GM12878 (cell line): ENCODE results near the gene CTNNA2. TPM values are rescaled to one million over a fixed set of nuclear protein-coding genes. Genes with fewer than 3 reads are reported as not detected.

Experiments used
- ATAC-seq: fragments of 200-7000 bp; cut with Tn5 transposase; 3 replicates; pipeline ENCODE4 v1.9.1; 2020; ENCODE audit warnings: mild to moderate bottlenecking, moderate library complexity
- BruUV-seq: library from RNA; stranded (reverse); fragments of 400-500 nt; replicated peaks from 2 replicates; lab custom pipeline; 2021; lab: Mats Ljungman, UMichigan
- CTCF ChIA-PET: fragments of 300-600 bp; sonication (Branson Sonifier 250); formaldehyde crosslinking; extraction: SDS; loops from one replicate; lab custom pipeline; 2021; ENCODE audit warnings: inconsistent platforms; lab: Yijun Ruan, JAX
- POLR2A ChIA-PET: fragments of 350-600 bp; formaldehyde crosslinking; extraction: SDS; loops from one replicate; lab custom pipeline; 2021; ENCODE audit warnings: inconsistent platforms; lab: Charles Lee
- RAD21 ChIA-PET: fragments of 300-600 bp; sonication (Branson Sonifier 250); formaldehyde crosslinking; loops from one replicate; lab custom pipeline; 2023; ENCODE audit warnings: antibody characterized with exemption; ENCODE audit not compliant: unreplicated experiment; lab: Charles Lee
- SMC1A ChIA-PET: fragments of 300-600 bp; sonication (Branson Sonifier 250); formaldehyde crosslinking; loops from one replicate; lab custom pipeline; 2023; ENCODE audit not compliant: unreplicated experiment, uncharacterized antibody; lab: Charles Lee
- DNase-seq: peaks from one replicate; pipeline ENCODE4 v3.0.0-alpha.2; 2011; ENCODE audit warnings: low read depth, low spot score
- FAIRE-seq: peaks from 3 replicates; lab custom pipeline; 2011; peaks lifted over from hg19 to GRCh38; lab: Jason Lieb, UNC
- H2AFZ ChIP-seq: 2 replicates; pipeline ENCODE4 v1.6.0; 2011; ENCODE audit warnings: low read depth, low read length, control low read depth; ENCODE audit not compliant: control insufficient read depth
- H3K27ac ChIP-seq: 2 replicates; pipeline ENCODE4 v1.5.1; 2011; ENCODE audit warnings: control low read depth; ENCODE audit not compliant: control insufficient read depth, insufficient read depth
- H3K27me3 ChIP-seq, 2 experiments: replicated peaks in 1 of 2; 2 replicates each; pipeline versions ENCODE4 v1.6.0 to v1.6.1; 2011; ENCODE audit warnings: low read length in 1 of 2; ENCODE audit not compliant: control insufficient read depth in 2 of 2, insufficient read depth in 2 of 2
- H3K36me3 ChIP-seq, 2 experiments: 2 replicates each; pipeline ENCODE4 v1.5.1; 2011; ENCODE audit warnings: low read length in 1 of 2; ENCODE audit not compliant: control insufficient read depth in 2 of 2, insufficient read depth in 2 of 2
- H3K4me1 ChIP-seq: 2 replicates; pipeline ENCODE4 v1.6.1; 2011; ENCODE audit warnings: mild to moderate bottlenecking, low read length, moderate library complexity, mixed read lengths; ENCODE audit not compliant: control insufficient read depth, insufficient read depth
- H3K4me2 ChIP-seq: 2 replicates; pipeline ENCODE4 v1.6.0; 2011; ENCODE audit warnings: control low read depth; ENCODE audit not compliant: control insufficient read depth, insufficient read depth
- H3K4me3 ChIP-seq: fragments of 200-600 bp; sonication (generic); 2 replicates; pipeline ENCODE4 v1.5.1; 2016
- H3K79me2 ChIP-seq: 2 replicates; pipeline ENCODE4 v1.6.0; 2011; ENCODE audit warnings: low read length; ENCODE audit not compliant: control insufficient read depth, insufficient read depth
- H3K9ac ChIP-seq: 2 replicates; pipeline ENCODE4 v1.8.0; 2011; ENCODE audit warnings: low read length, control low read depth, mixed read lengths; ENCODE audit not compliant: control insufficient read depth, insufficient read depth
- H3K9me3 ChIP-seq: replicated peaks from 3 replicates; pipeline ENCODE4 v1.5.1; 2011; ENCODE audit warnings: mild to moderate bottlenecking, low read length; ENCODE audit not compliant: control insufficient read depth, insufficient read depth
- H4K20me1 ChIP-seq: 2 replicates; pipeline ENCODE4 v1.6.0; 2011; ENCODE audit not compliant: control insufficient read depth, insufficient read depth
- CBX5 ChIP-seq: sonication (generic); IDR thresholded peaks from 2 replicates; pipeline ENCODE4 v1.6.1; 2016; ENCODE audit warnings: low read depth, moderate library complexity, mild to moderate bottlenecking, inconsistent platforms
- ETV6 ChIP-seq, 2 experiments: fragments of 450-650 bp in 1 of 2; IDR thresholded peaks in 1 of 2; conservative IDR thresholded peaks in 1 of 2; 2 replicates each; pipeline ENCODE4 v1.6.1; 2014; ENCODE audit warnings: antibody characterized with exemption in 1 of 2, borderline replicate concordance in 1 of 2, low read depth in 1 of 2, mild to moderate bottlenecking in 1 of 2, moderate library complexity in 1 of 2
- IRF4 ChIP-seq: IDR thresholded peaks from 2 replicates; pipeline ENCODE4 v1.6.1; 2011; ENCODE audit warnings: low read depth, low read length
- MTA2 ChIP-seq: fragments of 450-650 bp; IDR thresholded peaks from 2 replicates; pipeline ENCODE4 v1.6.1; 2016; ENCODE audit warnings: low read depth, mild to moderate bottlenecking, moderate library complexity
- MYB ChIP-seq: fragments of 150-350 bp; IDR thresholded peaks from 2 replicates; pipeline ENCODE4 v1.6.1; 2014; ENCODE audit warnings: mild to moderate bottlenecking, low read depth, low read length, borderline replicate concordance
- SMAD1 ChIP-seq: fragments of 450-650 bp; IDR thresholded peaks from 2 replicates; pipeline ENCODE4 v1.6.1; 2018; ENCODE audit warnings: mild to moderate bottlenecking, low read depth; ENCODE audit not compliant: partially characterized antibody
- SPI1 ChIP-seq: IDR thresholded peaks from 2 replicates; pipeline ENCODE4 v1.6.1; 2011; ENCODE audit warnings: low read depth, mild to moderate bottlenecking, low read length, moderate library complexity, borderline replicate concordance; ENCODE audit not compliant: insufficient read depth
- SRF ChIP-seq, 2 experiments: IDR thresholded peaks; 2 replicates each; pipeline ENCODE4 v1.6.1; 2011; ENCODE audit warnings: low read depth in 2 of 2, low read length in 2 of 2, mild to moderate bottlenecking in 1 of 2, moderate library complexity in 1 of 2
- TCF12 ChIP-seq: IDR thresholded peaks from 2 replicates; pipeline ENCODE4 v1.6.1; 2011; ENCODE audit warnings: low read depth, mild to moderate bottlenecking, low read length
- ZNF622 ChIP-seq: fragments of 450-650 bp; IDR thresholded peaks from 2 replicates; pipeline ENCODE4 v1.6.1; 2017; ENCODE audit warnings: mild to moderate bottlenecking, inconsistent platforms
- WGBS: methylation state at CpG from one replicate; pipeline ENCODE4 v1.1.6; 2016; ENCODE audit warnings: low lambda C conversion rate; ENCODE audit not compliant: insufficient replicate concordance, insufficient coverage; ENCODE audit errors: missing lambda C conversion rate; 5-methylcytosine and 5-hydroxymethylcytosine counted together
- in situ Hi-C: fragments of 300-500 bp; cut with MboI; formaldehyde crosslinking; loops from 9 replicates; pipeline ENCODE4 v1.14.3; 2018; ENCODE audit warnings: mixed read lengths
- intact Hi-C: fragments of 100-400 bp; cut with micrococcal nuclease; formaldehyde crosslinking; loops from one replicate; pipeline ENCODE4 v1.14.2; 2022; ENCODE audit not compliant: unreplicated experiment
- polyA plus RNA-seq, 11 experiments: library from polyadenylated mRNA; depleted of rRNA in 4 of 11; unstranded in 6 of 11; stranded (reverse) in 5 of 11; fragments of >200 nt; fragmentation: Nextera tagmentation in 4 of 11; fragmentation: Illumina TruSeq in 1 of 11; extraction: Ambion mirVana in 4 of 11; extraction: Trizol in 1 of 11; gene quantifications; 1 replicate in 1 of 11; 2 replicates in 10 of 11; pipeline versions ENCODE4 v1.2.1 to v1.2.3, GENCODE V29; 2011 to 2016; ENCODE audit warnings: inconsistent platforms in 2 of 11, missing spikeins in 2 of 11, low read depth in 1 of 11
- total RNA-seq, 4 experiments: library from RNA; depleted of rRNA in 3 of 4; stranded (reverse); fragments of >200 nt in 3 of 4; fragmentation: Illumina TruSeq in 1 of 4; extraction: Trizol in 1 of 4; gene quantifications; 2 replicates each; pipeline versions ENCODE4 v1.2.1 to v1.2.3, GENCODE V29; 2013 to 2021
- TF ChIP-seq, protein P1 (sequence below): fragments of 450-650 bp; IDR thresholded peaks from 2 replicates; pipeline ENCODE4 v1.6.1; 2017; ENCODE audit warnings: borderline replicate concordance
- TF ChIP-seq, protein P2 (sequence below): fragments of 150-350 bp; IDR thresholded peaks from 2 replicates; pipeline ENCODE4 v1.6.1; 2014; ENCODE audit warnings: mild to moderate bottlenecking, low read depth, low read length
- TF ChIP-seq, protein P3 (sequence below): fragments of 450-650 bp; IDR thresholded peaks from 2 replicates; pipeline ENCODE4 v1.6.1; 2017; ENCODE audit warnings: low read depth, mild to moderate bottlenecking, moderate library complexity

CTNNA2 gene
- total and polyA plus RNA-seq, 10 of the 15 experiments (the other 5 are each of a cell fraction or from before 2014, with no cell fraction given), result 2.4 to 36.2 (median 6.6) TPM

- TF ChIP-seq, protein P1, sequence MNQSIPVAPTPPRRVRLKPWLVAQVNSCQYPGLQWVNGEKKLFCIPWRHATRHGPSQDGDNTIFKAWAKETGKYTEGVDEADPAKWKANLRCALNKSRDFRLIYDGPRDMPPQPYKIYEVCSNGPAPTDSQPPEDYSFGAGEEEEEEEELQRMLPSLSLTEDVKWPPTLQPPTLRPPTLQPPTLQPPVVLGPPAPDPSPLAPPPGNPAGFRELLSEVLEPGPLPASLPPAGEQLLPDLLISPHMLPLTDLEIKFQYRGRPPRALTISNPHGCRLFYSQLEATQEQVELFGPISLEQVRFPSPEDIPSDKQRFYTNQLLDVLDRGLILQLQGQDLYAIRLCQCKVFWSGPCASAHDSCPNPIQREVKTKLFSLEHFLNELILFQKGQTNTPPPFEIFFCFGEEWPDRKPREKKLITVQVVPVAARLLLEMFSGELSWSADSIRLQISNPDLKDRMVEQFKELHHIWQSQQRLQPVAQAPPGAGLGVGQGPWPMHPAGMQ, result no peak
Measured at GRCh38 chr2:80112790-80113189, 599.9 kb downstream of the CTNNA2 start (continued).

DNA sequence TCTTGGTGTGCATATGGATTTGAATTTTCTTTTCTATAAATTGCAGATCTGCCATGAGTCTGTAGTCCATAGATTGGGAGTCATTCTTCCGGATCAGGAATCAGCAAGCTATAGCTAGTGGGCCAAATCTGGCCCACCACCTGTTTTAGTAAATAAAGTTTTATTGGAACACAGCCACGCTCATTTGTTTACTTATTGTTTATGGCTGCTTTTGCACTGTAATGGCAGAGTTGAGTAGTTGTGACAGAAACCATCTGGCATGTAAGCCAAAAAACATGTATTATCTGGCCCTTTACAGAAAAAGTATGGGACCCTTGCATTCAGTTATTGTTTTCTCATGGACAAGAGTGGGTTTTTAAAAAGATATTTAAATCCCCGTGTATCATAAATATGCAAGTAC is 600.5 kb downstream of the CTNNA2 start:
- no peak overlapping the region for H3K4me2 ChIP-seq
- no peak overlapping the region for H2AFZ ChIP-seq
- H3K36me3 ChIP-seq, result no peaks in the 10 kb centered on the region
- TF ChIP-seq SMAD1, result no peak
- no peak for TF ChIP-seq CBX5
- no peak for TF ChIP-seq SRF (IDR thresholded peaks at IDR 0.05; ENCODE audit: low read depth in 2 of 2, low read length in 2 of 2)
- TF ChIP-seq, protein P2, sequence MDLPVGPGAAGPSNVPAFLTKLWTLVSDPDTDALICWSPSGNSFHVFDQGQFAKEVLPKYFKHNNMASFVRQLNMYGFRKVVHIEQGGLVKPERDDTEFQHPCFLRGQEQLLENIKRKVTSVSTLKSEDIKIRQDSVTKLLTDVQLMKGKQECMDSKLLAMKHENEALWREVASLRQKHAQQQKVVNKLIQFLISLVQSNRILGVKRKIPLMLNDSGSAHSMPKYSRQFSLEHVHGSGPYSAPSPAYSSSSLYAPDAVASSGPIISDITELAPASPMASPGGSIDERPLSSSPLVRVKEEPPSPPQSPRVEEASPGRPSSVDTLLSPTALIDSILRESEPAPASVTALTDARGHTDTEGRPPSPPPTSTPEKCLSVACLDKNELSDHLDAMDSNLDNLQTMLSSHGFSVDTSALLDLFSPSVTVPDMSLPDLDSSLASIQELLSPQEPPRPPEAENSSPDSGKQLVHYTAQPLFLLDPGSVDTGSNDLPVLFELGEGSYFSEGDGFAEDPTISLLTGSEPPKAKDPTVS, result no peak
- no peak for TF ChIP-seq TCF12
- no peak for TF ChIP-seq ETV6 (conservative IDR thresholded peaks at IDR 0.05 in 1 of 2, IDR thresholded peaks at IDR 0.05 in 1 of 2; ENCODE audit: borderline replicate concordance in 1 of 2, low read depth in 1 of 2)
- TF ChIP-seq, protein P3, sequence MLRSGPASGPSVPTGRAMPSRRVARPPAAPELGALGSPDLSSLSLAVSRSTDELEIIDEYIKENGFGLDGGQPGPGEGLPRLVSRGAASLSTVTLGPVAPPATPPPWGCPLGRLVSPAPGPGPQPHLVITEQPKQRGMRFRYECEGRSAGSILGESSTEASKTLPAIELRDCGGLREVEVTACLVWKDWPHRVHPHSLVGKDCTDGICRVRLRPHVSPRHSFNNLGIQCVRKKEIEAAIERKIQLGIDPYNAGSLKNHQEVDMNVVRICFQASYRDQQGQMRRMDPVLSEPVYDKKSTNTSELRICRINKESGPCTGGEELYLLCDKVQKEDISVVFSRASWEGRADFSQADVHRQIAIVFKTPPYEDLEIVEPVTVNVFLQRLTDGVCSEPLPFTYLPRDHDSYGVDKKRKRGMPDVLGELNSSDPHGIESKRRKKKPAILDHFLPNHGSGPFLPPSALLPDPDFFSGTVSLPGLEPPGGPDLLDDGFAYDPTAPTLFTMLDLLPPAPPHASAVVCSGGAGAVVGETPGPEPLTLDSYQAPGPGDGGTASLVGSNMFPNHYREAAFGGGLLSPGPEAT, result no peak
- no peak for TF ChIP-seq MYB
- TF ChIP-seq MTA2, result no peak
- TF ChIP-seq IRF4, result no peak
- no peak for TF ChIP-seq ZNF622
- TF ChIP-seq SPI1, result no peak
- no peak overlapping the region for H3K27ac ChIP-seq
- DNase-seq (no peak), FAIRE-seq (no peak), ATAC-seq (no peak)
- no peak overlapping the region for H3K4me3 ChIP-seq
- H3K79me2 ChIP-seq, result no peaks in the 10 kb centered on the region
- BruUV-seq, result no TSS peak
- 41% methylated on average over 3 of the region's 3 CpGs for WGBS
- intact Hi-C loops (no loop called here), in situ Hi-C loops (no loop called here)
- no peaks in the 10 kb centered on the region for H4K20me1 ChIP-seq
- ChIA-PET POLR2A (no interaction called here), SMC1A (no interaction called here), RAD21 (no interaction called here), CTCF (no interaction called here)
- no peaks in the 10 kb centered on the region for H3K9me3 ChIP-seq
- no peak overlapping the region for H3K9ac ChIP-seq
- no peaks in the 10 kb centered on the region for H3K27me3 ChIP-seq
- H3K4me1 ChIP-seq, result no peaks in the 10 kb centered on the region
